Measurements from ENCODE around the gene RAD23A. TPM values are rescaled to one million over a fixed set of nuclear protein-coding genes. Genes with fewer than 3 reads are reported as not detected.

The RAD23A gene
- total and polyA plus RNA-seq, 10 of the 15 experiments (the other 5 are each of a cell fraction or from before 2014, with no cell fraction given) = 8.8 to 198 (median 119) TPM

GRCh38 chr19:12984143-12984627 lies 38.5 kb downstream of the RAD23A start:
- ATAC-seq (no peak), FAIRE-seq (peak; percentile 18), DNase-seq (ENCODE audit: low read depth, low spot score) (no peak)
- Histone ChIP-seq H3K79me2 (ENCODE audit: control insufficient read depth, insufficient read depth, low read length) (no peaks in the 10 kb centered on the region), H2AFZ (ENCODE audit: control insufficient read depth, low read depth, low read length) (no peak overlapping the region), H3K27ac (ENCODE audit: control insufficient read depth, insufficient read depth) (no peak overlapping the region), H3K9me3 (replicated peaks; ENCODE audit: control insufficient read depth, insufficient read depth, low read length) (no peaks in the 10 kb centered on the region), H3K9ac (ENCODE audit: control insufficient read depth, insufficient read depth, low read length) (no peak overlapping the region), H3K27me3 (replicated peaks in 1 of 2; ENCODE audit: control insufficient read depth in 2 of 2, insufficient read depth in 2 of 2, low read length in 1 of 2) (peaks cover 0 to 3% of the 10 kb centered on the region in 2 experiments; a peak in 1 of 4 replicates), H3K4me3 (no peak overlapping the region), H3K4me1 (ENCODE audit: control insufficient read depth, insufficient read depth, low read length) (no peaks in the 10 kb centered on the region; the same call in 1 of the 2 replicates), H4K20me1 (ENCODE audit: control insufficient read depth, insufficient read depth) (no peaks in the 10 kb centered on the region), H3K36me3 (ENCODE audit: control insufficient read depth in 2 of 2, insufficient read depth in 2 of 2, low read length in 1 of 2) (no peaks in the 10 kb centered on the region), H3K4me2 (ENCODE audit: control insufficient read depth, insufficient read depth) (no peak overlapping the region)
- intact Hi-C loops (cut with micrococcal nuclease; ENCODE audit: unreplicated experiment) = no loop called here
- in situ Hi-C loops (cut with MboI) = no loop called here
- 2% methylated on average over 3 of the region's 3 CpGs for WGBS (ENCODE audit: insufficient coverage, insufficient replicate concordance, low lambda C conversion rate, missing lambda C conversion rate)
- no TSS peak for BruUV-seq (replicated peaks)
- ChIA-PET POLR2A (no interaction called here), CTCF (interaction anchor here (0.7 to 13.5 kb wide), 8 partner anchors 19 to 110 kb away, joined by 3 to 247 read pairs (median 10); no protein-coding TSS in a partner anchor), RAD21 (ENCODE audit: unreplicated experiment) (interaction anchor here (2.6 kb wide), 1 partner anchor 76 kb away, joined by 19 read pairs; no protein-coding TSS in a partner anchor), SMC1A (ENCODE audit: uncharacterized antibody, unreplicated experiment) (interaction anchor here (2.7 kb wide), 1 partner anchor 77 kb away, joined by 12 read pairs; no protein-coding TSS in a partner anchor)
- TF ChIP-seq MXI1 (IDR thresholded peaks at IDR 0.05; ENCODE audit: low read depth, low read length) (no peak), ZBTB4 (CRISPR knock-in tag; IDR thresholded peaks at IDR 0.05) (no peak), ASH2L (IDR thresholded peaks at IDR 0.05; ENCODE audit: borderline replicate concordance, low read depth) (no peak), MLLT1 (IDR thresholded peaks at IDR 0.05) (peak; percentile 50; the same call in 1 of the 2 replicates), POLR2AphosphoS5 (IDR thresholded peaks at IDR 0.05; ENCODE audit: low read length) (no peak), BHLHE40 (IDR thresholded peaks at IDR 0.05; ENCODE audit: borderline replicate concordance in 1 of 2, low read depth in 2 of 2, low read length in 1 of 2) (0 out of 4 replicates have a peak, but pooled peaks of 1 of the 2 experiments have one; percentile 13), CUX1 (IDR thresholded peaks at IDR 0.05; ENCODE audit: insufficient replicate concordance, low read depth, low read length) (no peak), CTCF (IDR thresholded peaks at IDR 0.05 in 2 of 3, conservative IDR thresholded peaks at IDR 0.05 in 1 of 3; ENCODE audit: control insufficient read depth in 2 of 3, extremely low read depth in 1 of 3, insufficient read depth in 1 of 3, low read depth in 3 of 3, low read length in 3 of 3) (no peak), MAX (IDR thresholded peaks at IDR 0.05; ENCODE audit: low read depth, low read length) (no peak)

All from GM12878 (cell line).